ENCODE results near the gene WBP11. TPM values are rescaled to one million over a fixed set of nuclear protein-coding genes. Genes with fewer than 3 reads are reported as not detected.
"Not testable (repeated sequence)": the region's sequence is repeated elsewhere in the genome, so short reads cannot be mapped to it uniquely, and the experiment has no call there.

WBP11 gene
- total RNA-seq, 1 donor from 2014 or later = 51.7 TPM

DNA sequence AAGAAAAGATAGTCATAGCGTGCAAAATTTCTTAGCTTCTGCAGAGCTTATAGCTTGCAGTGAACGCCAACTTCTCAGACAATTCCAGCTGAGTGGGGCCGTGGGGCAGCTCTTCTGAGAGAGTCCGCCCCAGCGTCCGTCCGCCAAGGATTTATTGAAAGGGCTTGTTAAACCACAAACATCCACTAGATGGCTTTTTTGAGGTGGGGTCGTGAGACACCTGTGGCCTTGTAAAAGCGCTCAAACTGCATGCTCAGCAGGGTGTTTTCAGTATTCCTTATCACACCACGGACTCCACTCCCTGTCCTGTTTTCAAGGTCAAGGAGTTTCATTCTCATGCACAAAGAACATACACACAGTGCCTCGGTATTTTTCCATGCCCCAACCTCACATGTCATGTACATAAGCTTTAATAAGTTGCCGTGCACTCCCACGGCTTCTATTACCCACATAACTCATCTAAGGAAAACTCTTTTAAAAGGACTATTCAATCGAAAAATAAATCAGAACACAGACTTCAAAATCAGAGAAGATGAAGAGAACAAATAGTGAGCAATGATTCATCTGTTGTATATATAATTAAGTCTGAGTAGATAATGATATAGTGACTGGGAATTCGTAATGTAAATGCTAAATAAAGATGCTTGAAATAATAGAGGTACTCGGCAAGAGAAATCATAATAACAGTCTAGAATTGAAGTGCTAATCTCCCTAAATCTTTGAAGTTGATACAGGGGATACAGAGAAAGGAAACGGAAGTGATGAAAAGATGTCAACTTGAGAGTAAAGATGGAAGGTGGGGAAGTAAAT, 46.7 kb downstream of the WBP11 start:
- intact Hi-C loops (cut with DNase I) = no loop called here
- DNase-seq (ENCODE audit: low spot score) = no peak

DNA sequence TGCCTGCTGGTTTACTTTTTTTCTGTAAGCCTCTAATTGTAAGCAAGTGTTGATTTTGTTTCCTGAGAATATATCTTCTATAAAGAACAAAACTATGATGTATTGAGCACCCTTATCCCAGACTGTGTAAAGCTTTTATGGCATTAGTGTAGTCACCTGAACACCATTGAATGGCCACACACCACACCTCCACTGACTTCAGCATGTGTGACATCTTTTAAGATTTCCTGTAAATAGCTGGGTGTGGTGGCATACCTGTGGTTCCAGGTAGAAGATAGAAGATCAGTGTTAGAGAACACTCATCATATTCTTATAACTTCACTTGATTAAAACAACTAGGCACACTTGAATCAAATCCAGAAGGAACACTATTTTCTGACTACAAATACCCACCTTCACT, 51.3 kb downstream of the WBP11 start:
- intact Hi-C loops (cut with DNase I) = no loop called here
- DNase-seq (ENCODE audit: low spot score) = no peak

DNA sequence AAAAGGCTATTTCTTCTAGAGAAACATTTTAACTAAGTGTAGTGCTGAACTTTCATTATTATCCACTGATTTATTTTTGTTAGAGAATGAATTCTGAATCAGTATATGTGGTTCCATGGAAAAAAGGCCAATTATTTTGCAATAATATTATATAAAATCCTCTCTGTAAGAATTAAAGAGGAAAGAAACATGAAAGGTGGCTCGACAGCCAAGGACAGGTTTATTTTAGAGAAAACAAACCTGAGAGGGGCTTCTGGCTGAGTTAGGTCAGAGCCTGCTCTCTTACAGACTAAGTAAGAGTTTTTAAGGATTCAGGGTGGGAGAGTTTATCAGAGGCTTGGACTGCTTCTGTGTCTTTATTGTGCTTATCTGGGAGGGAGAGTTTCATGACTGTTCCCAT, 60.2 kb downstream of the WBP11 start:
- intact Hi-C loops (cut with DNase I) = no loop called here

DNA sequence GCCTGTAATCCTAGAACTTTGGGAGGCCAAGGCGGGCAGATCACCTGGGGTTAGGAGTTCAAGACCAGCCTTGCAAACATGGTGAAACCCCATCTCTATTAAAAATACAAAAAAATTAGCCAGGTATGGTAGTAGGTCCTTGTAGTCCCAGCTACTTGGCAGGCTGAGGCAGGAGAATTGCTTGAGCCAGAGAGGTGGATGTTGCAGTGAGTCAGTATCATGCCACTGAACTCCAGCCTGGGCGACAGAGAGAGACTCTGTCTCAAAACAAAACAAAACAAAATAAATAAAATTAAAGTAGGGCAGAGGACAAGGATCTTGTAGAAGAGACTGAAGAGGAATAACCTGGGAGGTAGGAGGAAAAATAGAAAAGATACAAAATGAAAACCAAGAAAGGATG, 61.3 kb downstream of the WBP11 start:
- DNase-seq (ENCODE audit: low spot score) = no peak
- intact Hi-C loops (cut with DNase I) = no loop called here

More for the DNA sequence above, 60.2 kb downstream of the WBP11 start:
- no peak for DNase-seq (ENCODE audit: low spot score)

DNA sequence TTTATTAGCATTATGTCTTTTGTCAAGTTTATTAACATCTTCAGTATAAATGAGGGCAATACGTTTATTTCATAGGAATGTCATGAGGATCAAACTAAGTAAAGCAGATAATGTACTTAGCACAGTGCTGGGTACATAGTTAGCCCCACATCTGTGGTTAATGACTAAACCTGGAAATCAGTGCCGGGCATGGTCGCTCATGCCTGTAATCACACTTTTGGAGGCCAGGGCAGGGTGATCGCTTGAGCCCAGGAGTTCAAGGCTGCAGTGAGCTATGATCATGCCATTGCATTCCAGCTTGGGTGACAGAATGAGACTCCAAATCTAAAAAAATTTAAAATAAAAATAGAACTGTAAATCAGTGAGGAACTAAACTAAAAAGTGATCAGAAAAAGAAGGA, 62.1 kb downstream of the WBP11 start:
- intact Hi-C loops (cut with DNase I) = no loop called here
- DNase-seq (ENCODE audit: low spot score) = no peak

DNA sequence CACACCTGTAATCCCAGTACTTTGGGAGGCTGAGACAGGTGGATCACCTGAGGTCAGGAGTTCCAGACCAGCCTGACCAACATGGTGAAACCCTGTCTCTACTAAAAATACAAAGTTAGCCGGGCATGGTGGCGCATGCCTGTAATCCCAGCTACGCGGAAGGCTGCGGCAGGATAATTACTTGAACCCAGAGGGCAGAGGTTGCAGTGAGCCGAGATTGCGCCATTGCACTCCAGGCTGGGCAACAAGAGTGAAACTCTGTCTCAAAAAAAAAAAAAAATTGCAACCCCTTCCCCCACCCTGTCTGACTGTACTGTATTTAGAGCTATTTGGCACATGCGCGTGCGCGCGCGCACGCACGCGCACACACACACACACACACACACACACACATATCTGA, 66.8 kb downstream of the WBP11 start:
- intact Hi-C loops (cut with DNase I); DNase-seq (ENCODE audit: low spot score): not testable (repeated sequence)

Other genes starting within 250 kb of the WBP11 start
- 33.8 TPM for gene PLBD1, start 235.6 kb downstream of the WBP11 start, total RNA-seq
- not detected for gene GUCY2C, start 106.9 kb downstream of the WBP11 start, total RNA-seq
- 2.5 TPM for gene C12orf60, start 192 bp upstream of the WBP11 start, total RNA-seq
- gene SMCO3, start 10.7 kb upstream of the WBP11 start, total RNA-seq = not detected
- 1.9 TPM for gene ART4, start 40.0 kb upstream of the WBP11 start, total RNA-seq
- gene MGP, start 82.4 kb upstream of the WBP11 start, total RNA-seq = 677 TPM
- 0.11 TPM for gene ERP27, start 135.1 kb upstream of the WBP11 start, total RNA-seq
- gene ARHGDIB, start 158.1 kb upstream of the WBP11 start, total RNA-seq = 45.1 TPM
- gene PDE6H, start 169.6 kb upstream of the WBP11 start, total RNA-seq = not detected